Sigmoid colon (tissue), 3 donors: ENCODE data around the gene KCNMB3.

Experiments used
- CTCF ChIP-seq, 4 experiments: fragments of 450-650 bp in 3 of 4; fragments of 200-600 bp in 1 of 4; IDR thresholded peaks; one replicate each; pipeline ENCODE4 v1.5.1; 2016 to 2019; ENCODE audit warnings: antibody characterized with exemption in 4 of 4, mild to moderate bottlenecking in 3 of 4, moderate library complexity in 2 of 4
- POLR2A ChIP-seq, 2 donors: fragments of 450-650 bp; IDR thresholded peaks; one replicate each; pipeline ENCODE4 v1.6.1; 2016; ENCODE audit warnings: antibody characterized with exemption in 2 of 2, mild to moderate bottlenecking in 2 of 2, moderate library complexity in 2 of 2

- TF ChIP-seq POLR2A (IDR thresholded peaks at IDR 0.05) (no peak), CTCF (IDR thresholded peaks at IDR 0.05) (no peak)
Observed at GRCh38 chr3:179223548-179223947, 27.4 kb downstream of the KCNMB3 start.
